Stimulated activated naive CD4-positive, alpha-beta T cell treated with Interleukin-2 at 50 U/mL for 16 hours (primary cell): ENCODE results near the gene MAB21L4.

Source experiments
- DNase-seq: peaks from one replicate; lab custom pipeline; 2025; lab: John Stamatoyannopoulos, UW

Gene MAB21L4

GRCh38 chr2:240925191-240925567 lies 29.2 kb upstream of the MAB21L4 start:
- DNase-seq: no peak

GRCh38 chr2:240922982-240923537 lies 27.1 kb upstream of the MAB21L4 start:
- DNase-seq: no peak

- DNase-seq: no peak
Observed at GRCh38 chr2:240922245-240922981, 26.5 kb upstream of the MAB21L4 start.

GRCh38 chr2:240921995-240922244 lies 26.0 kb upstream of the MAB21L4 start:
- DNase-seq: no peak

- no peak for DNase-seq
Observed at GRCh38 chr2:240921311-240921994, 25.5 kb upstream of the MAB21L4 start.

- DNase-seq: no peak
Observed at GRCh38 chr2:240920783-240921231, 24.9 kb upstream of the MAB21L4 start.

GRCh38 chr2:240919786-240920782 lies 24.1 kb upstream of the MAB21L4 start:
- DNase-seq: no peak

GRCh38 chr2:240919161-240919781 lies 23.3 kb upstream of the MAB21L4 start:
- DNase-seq: no peak

- DNase-seq: no peak
Observed at GRCh38 chr2:240918258-240919091, 22.5 kb upstream of the MAB21L4 start.

- no peak for DNase-seq
Observed at GRCh38 chr2:240917684-240918257, 21.8 kb upstream of the MAB21L4 start.

GRCh38 chr2:240917009-240917683 lies 21.2 kb upstream of the MAB21L4 start:
- DNase-seq: no peak

- DNase-seq: no peak
Observed at GRCh38 chr2:240916571-240917008, 20.6 kb upstream of the MAB21L4 start.

- no peak for DNase-seq
Observed at GRCh38 chr2:240915526-240916341, 19.8 kb upstream of the MAB21L4 start.

GRCh38 chr2:240914645-240915525 lies 18.9 kb upstream of the MAB21L4 start:
- DNase-seq: no peak

- DNase-seq: peak; percentile 46
Observed at GRCh38 chr2:240913810-240914644, 18.1 kb upstream of the MAB21L4 start.

- no peak for DNase-seq
Observed at GRCh38 chr2:240912878-240913809, 17.2 kb upstream of the MAB21L4 start.
